K562 (cell line): ENCODE data around the gene SMIM12. TPM values are rescaled to one million over a fixed set of nuclear protein-coding genes. Genes with fewer than 3 reads are reported as not detected.

Experiments
- ATF3 ChIP-seq, 2 experiments: fragments of 450-650 bp in 1 of 2; sonication (generic) in 1 of 2; formaldehyde crosslinking in 1 of 2; IDR thresholded peaks in 1 of 2; conservative IDR thresholded peaks in 1 of 2; 2 replicates each; pipeline versions ENCODE4 v1.6.1 to v1.8.1; 2016 to 2023; ENCODE audit warnings: mild to moderate bottlenecking in 2 of 2, moderate library complexity in 2 of 2, inconsistent platforms in 1 of 2, missing genetic modification reagents in 1 of 2
- CEBPB ChIP-seq: fragments of 450-650 bp; IDR thresholded peaks from 2 replicates; pipeline ENCODE4 v1.6.1; 2016; ENCODE audit warnings: missing genetic modification characterization, missing compliant biosample characterization
- CHD4 ChIP-seq: fragments of 200-600 bp; sonication (generic); IDR thresholded peaks from 3 replicates; pipeline ENCODE4 v1.6.1; 2012; ENCODE audit warnings: low read depth, mild to moderate bottlenecking, mixed read lengths, low read length, inconsistent platforms; ENCODE audit not compliant: insufficient read depth, insufficient replicate concordance, poor library complexity, severe bottlenecking
- DACH1 ChIP-seq: fragments of 450-650 bp; IDR thresholded peaks from 2 replicates; pipeline ENCODE4 v1.6.1; 2018; ENCODE audit not compliant: partially characterized antibody
- EHMT2 ChIP-seq: fragments of 450-650 bp; IDR thresholded peaks from 2 replicates; pipeline ENCODE4 v1.6.1; 2018; ENCODE audit warnings: antibody characterized with exemption
- ESRRA ChIP-seq: fragments of 450-650 bp; IDR thresholded peaks from 2 replicates; pipeline ENCODE4 v1.6.1; 2014; ENCODE audit warnings: low read depth, mild to moderate bottlenecking, moderate library complexity, borderline replicate concordance
- GATA2 ChIP-seq: sonication (generic); formaldehyde crosslinking; IDR thresholded peaks from 2 replicates; pipeline ENCODE4 v1.4.0; 2020; ENCODE audit warnings: mild to moderate bottlenecking, missing genetic modification reagents
- LARP7 ChIP-seq: fragments of 450-650 bp; IDR thresholded peaks from 2 replicates; pipeline ENCODE4 v1.6.1; 2016
- PCBP1 ChIP-seq: fragments of 200-400 bp; formaldehyde crosslinking; IDR thresholded peaks from 2 replicates; pipeline ENCODE4 v1.6.1; 2018; ENCODE audit warnings: mild to moderate bottlenecking, low read depth, low read length; ENCODE audit not compliant: poor library complexity, severe bottlenecking
- PHB ChIP-seq: fragments of 250-450 bp; sonication (Bioruptor Pico); IDR thresholded peaks from 2 replicates; pipeline ENCODE4 v1.5.0; 2021
- SIN3B ChIP-seq: fragments of 450-650 bp; IDR thresholded peaks from 2 replicates; pipeline ENCODE4 v1.6.1; 2017; ENCODE audit warnings: low read depth, mild to moderate bottlenecking, moderate library complexity
- SIX5 ChIP-seq, 2 experiments: IDR thresholded peaks; 2 replicates each; pipeline ENCODE4 v1.6.1; 2011; ENCODE audit warnings: low read length in 2 of 2, borderline replicate concordance in 1 of 2, low read depth in 1 of 2, mild to moderate bottlenecking in 1 of 2, moderate library complexity in 1 of 2; ENCODE audit not compliant: insufficient read depth in 1 of 2
- SMAD2 ChIP-seq: fragments of 150-350 bp; IDR thresholded peaks from 2 replicates; pipeline ENCODE4 v1.6.1; 2014; ENCODE audit warnings: low read depth, mild to moderate bottlenecking, low read length
- TFAM ChIP-seq: fragments of 250-450 bp; sonication (Bioruptor Pico); conservative IDR thresholded peaks from 2 replicates; pipeline ENCODE4 v1.5.0; 2021; ENCODE audit warnings: mild to moderate bottlenecking, moderate library complexity
- TRIM24 ChIP-seq, 2 experiments: fragments of 450-650 bp; IDR thresholded peaks; 2 replicates each; pipeline ENCODE4 v1.6.1; 2016
- XRCC3 ChIP-seq: fragments of 450-650 bp; IDR thresholded peaks from 2 replicates; pipeline ENCODE4 v1.6.1; 2017; ENCODE audit warnings: mild to moderate bottlenecking, moderate library complexity
- ZNF134 ChIP-seq: fragments of 250-450 bp; sonication (Bioruptor Pico); conservative IDR thresholded peaks from 2 replicates; pipeline ENCODE4 v1.4.0; 2020
- ZNF282 ChIP-seq: sonication (generic); formaldehyde crosslinking; IDR thresholded peaks from 2 replicates; pipeline ENCODE4 v1.8.1; 2023; ENCODE audit warnings: missing genetic modification reagents
- ZNF398 ChIP-seq: fragments of 250-450 bp; sonication (Bioruptor Pico); IDR thresholded peaks from 2 replicates; pipeline ENCODE4 v1.8.0; 2021; ENCODE audit warnings: moderate library complexity, mild to moderate bottlenecking, inconsistent platforms
- ZNF695 ChIP-seq: fragments of 450-650 bp; formaldehyde crosslinking; IDR thresholded peaks from 2 replicates; pipeline ENCODE4 v1.4.0; 2020; ENCODE audit warnings: mild to moderate bottlenecking, moderate library complexity
- ZNF76 ChIP-seq: fragments of 250-450 bp; sonication (Bioruptor Pico); IDR thresholded peaks from 2 replicates; pipeline ENCODE4 v1.4.0; 2020; ENCODE audit warnings: mild to moderate bottlenecking, moderate library complexity, borderline replicate concordance
- ZNF764 ChIP-seq: fragments of 250-450 bp; sonication (Bioruptor Pico); IDR thresholded peaks from 2 replicates; pipeline ENCODE4 v1.4.0; 2020; ENCODE audit warnings: low read depth, mild to moderate bottlenecking, moderate library complexity
- ZNF830 ChIP-seq: fragments of 250-450 bp; sonication (Bioruptor Pico); IDR thresholded peaks from 2 replicates; pipeline ENCODE4 v1.5.0; 2021; ENCODE audit warnings: mild to moderate bottlenecking
- polyA plus RNA-seq, 8 experiments: library from polyadenylated mRNA; depleted of rRNA in 4 of 8; stranded (reverse) in 5 of 8; unstranded in 3 of 8; fragments of >200 nt; fragmentation: Nextera tagmentation in 2 of 8; fragmentation: Illumina TruSeq in 1 of 8; extraction: Ambion mirVana in 2 of 8; extraction: Trizol in 1 of 8; gene quantifications; 2 replicates each; pipeline versions ENCODE4 v1.2.1 to v1.2.3, GENCODE V29; 2011 to 2014; ENCODE audit warnings: inconsistent platforms in 1 of 8, missing spikeins in 1 of 8
- total RNA-seq, 7 experiments: library from RNA; depleted of rRNA in 6 of 7; stranded (reverse); fragments of >200 nt in 6 of 7; fragmentation: Illumina TruSeq in 2 of 7; extraction: Trizol in 2 of 7; gene quantifications; 2 replicates each; pipeline versions ENCODE4 v1.2.1 to v1.2.3, GENCODE V29; 2011 to 2021; ENCODE audit warnings: low replicate concordance in 1 of 7
- TF ChIP-seq, protein P1 (sequence below): fragments of 250-450 bp; sonication (Bioruptor Pico); IDR thresholded peaks from 2 replicates; pipeline ENCODE4 v1.5.0; 2020; ENCODE audit warnings: mild to moderate bottlenecking
- TF ChIP-seq, protein P2 (sequence below): fragments of 450-650 bp; IDR thresholded peaks from 2 replicates; pipeline ENCODE4 v1.6.1; 2016; ENCODE audit warnings: low read depth, mild to moderate bottlenecking, moderate library complexity

SMIM12 gene
- total and polyA plus RNA-seq, 9 of the 15 experiments (the other 6 are each of a cell fraction or from before 2014, with no cell fraction given) = 51.7 to 112 (median 63.9) TPM

- TF ChIP-seq, protein P1, sequence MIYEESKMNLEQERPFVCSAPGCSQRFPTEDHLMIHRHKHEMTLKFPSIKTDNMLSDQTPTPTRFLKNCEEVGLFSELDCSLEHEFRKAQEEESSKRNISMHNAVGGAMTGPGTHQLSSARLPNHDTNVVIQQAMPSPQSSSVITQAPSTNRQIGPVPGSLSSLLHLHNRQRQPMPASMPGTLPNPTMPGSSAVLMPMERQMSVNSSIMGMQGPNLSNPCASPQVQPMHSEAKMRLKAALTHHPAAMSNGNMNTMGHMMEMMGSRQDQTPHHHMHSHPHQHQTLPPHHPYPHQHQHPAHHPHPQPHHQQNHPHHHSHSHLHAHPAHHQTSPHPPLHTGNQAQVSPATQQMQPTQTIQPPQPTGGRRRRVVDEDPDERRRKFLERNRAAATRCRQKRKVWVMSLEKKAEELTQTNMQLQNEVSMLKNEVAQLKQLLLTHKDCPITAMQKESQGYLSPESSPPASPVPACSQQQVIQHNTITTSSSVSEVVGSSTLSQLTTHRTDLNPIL (CRISPR knock-in tag) = no peak
- no peak for TF ChIP-seq TRIM24 (IDR thresholded peaks at IDR 0.05)
- TF ChIP-seq TFAM (CRISPR knock-in tag) = no peak
- TF ChIP-seq ZNF134 = no peak
- no peak for TF ChIP-seq ZNF282 (CRISPR knock-in tag)
- TF ChIP-seq GATA2 (CRISPR knock-in tag) = no peak
- TF ChIP-seq ATF3 (IDR thresholded peaks at IDR 0.05) = no peak
- TF ChIP-seq ATF3 (CRISPR knock-in tag; conservative IDR thresholded peaks at IDR 0.05) = no peak
- TF ChIP-seq LARP7 = no peak
- no peak for TF ChIP-seq SMAD2
- TF ChIP-seq PHB (CRISPR knock-in tag) = no peak
- TF ChIP-seq CEBPB (tag) = no peak
- peak; percentile 99 for TF ChIP-seq ESRRA
- TF ChIP-seq ZNF398 (CRISPR knock-in tag) = no peak
- peak; percentile 29; the same call in 1 of the 2 replicates for TF ChIP-seq SIN3B
- TF ChIP-seq EHMT2 = no peak
- TF ChIP-seq, protein P2, sequence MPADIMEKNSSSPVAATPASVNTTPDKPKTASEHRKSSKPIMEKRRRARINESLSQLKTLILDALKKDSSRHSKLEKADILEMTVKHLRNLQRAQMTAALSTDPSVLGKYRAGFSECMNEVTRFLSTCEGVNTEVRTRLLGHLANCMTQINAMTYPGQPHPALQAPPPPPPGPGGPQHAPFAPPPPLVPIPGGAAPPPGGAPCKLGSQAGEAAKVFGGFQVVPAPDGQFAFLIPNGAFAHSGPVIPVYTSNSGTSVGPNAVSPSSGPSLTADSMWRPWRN = no peak
- no peak for TF ChIP-seq SIX5 (IDR thresholded peaks at IDR 0.05; ENCODE audit: borderline replicate concordance in 1 of 2, insufficient read depth in 1 of 2, low read depth in 1 of 2, low read length in 2 of 2)
- TF ChIP-seq CHD4 = no peak
- no peak for TF ChIP-seq PCBP1
- no peak for TF ChIP-seq ZNF695 (CRISPR knock-in tag)
- TF ChIP-seq XRCC3 = no peak
- no peak for TF ChIP-seq ZNF76 (CRISPR knock-in tag)
- TF ChIP-seq DACH1 = no peak
- TF ChIP-seq ZNF830 (CRISPR knock-in tag) = no peak
- no peak for TF ChIP-seq ZNF764 (CRISPR knock-in tag)
Measured at GRCh38 chr1:34865981-34866761, 6.6 kb upstream of the SMIM12 start (continued).
